IPS DF 4.7 (cell line): Measurements from ENCODE around the gene ABCA2.
"Not testable (repeated sequence)": the region's sequence is repeated elsewhere in the genome, so short reads cannot be mapped to it uniquely, and the experiment has no call there.

Source experiments
- DNase-seq: peaks from one replicate; pipeline ENCODE4 v3.0.0-alpha.2; 2013; ENCODE audit warnings: low spot score; ENCODE audit errors: extremely low read depth

Gene ABCA2

DNA sequence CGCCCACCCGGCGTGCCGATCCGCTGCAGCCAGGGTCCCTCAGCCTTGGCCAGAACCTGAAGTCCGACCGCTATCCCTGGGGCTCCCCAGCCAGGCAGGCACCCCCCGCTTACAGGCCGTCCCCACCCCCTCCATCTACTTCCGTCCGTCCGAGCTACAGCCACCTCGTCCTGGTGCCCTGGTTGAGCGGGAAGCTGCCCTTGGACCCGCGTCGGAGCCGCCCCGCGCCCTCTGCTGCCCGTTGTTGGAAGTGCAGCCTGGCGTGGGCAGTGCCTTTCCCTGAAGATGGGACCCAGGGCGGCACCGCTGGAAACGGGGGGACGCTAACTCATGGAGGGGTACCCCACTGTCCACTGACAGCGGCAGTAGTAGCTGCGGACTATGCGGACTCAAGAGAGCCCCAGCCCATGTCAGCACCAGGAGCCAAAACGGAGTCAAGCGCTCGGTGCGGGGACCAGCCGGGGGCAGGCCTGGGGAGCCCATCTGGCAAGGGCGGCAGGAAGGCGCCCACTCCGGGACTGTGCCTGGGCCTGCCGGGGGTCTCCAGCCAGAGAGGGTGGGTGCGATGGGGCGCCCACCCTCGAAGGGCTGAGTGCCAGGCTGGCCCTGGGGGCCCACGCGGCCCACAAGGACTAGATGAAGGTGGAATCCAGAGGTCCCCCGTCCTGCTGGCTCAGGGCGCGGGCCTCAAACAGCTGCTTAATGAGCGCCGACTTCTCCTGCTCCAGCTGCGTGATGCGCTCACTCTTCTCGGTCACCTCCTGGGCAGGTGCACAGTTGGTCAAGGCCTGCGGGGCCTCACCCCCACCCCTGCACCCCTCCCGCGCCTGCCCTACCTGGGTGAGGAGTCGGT, 36.2 kb upstream of the ABCA2 start:
- no peak for DNase-seq

DNA sequence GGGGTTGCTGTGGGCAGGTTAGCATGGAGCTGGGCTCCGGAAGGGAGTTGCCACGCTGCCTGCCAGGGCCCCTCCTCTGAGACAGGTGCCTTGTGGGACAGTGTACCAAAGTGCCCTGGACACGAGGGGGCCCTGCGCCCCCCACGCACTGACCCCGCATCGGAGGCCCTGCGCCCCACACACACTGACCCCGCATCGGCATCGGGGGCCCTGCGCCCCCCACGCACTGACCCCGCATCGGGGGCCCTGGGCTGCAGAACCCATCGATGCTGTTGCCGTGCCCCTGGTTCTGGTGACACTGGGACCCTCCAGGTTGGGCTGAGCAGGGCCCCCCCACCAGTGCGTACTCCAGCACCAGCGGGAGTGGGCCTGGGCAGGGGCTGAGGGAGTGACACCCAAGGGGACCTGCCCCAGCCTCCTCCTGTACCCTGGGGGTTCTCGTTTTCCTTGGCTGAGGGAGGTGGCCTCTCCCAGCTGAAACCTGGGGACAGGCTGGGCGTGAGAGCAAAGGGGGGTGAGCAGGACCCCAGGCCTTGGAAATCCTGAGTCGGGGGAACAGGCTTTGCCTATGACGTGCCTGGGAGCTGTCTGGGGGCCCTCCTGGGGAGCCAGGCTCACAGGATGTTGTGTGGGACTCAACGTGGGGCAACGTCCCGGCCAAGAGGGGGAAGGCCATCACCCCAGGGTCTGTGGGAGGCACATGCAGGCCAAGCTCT, 35.4 kb upstream of the ABCA2 start:
- DNase-seq, result no peak

DNA sequence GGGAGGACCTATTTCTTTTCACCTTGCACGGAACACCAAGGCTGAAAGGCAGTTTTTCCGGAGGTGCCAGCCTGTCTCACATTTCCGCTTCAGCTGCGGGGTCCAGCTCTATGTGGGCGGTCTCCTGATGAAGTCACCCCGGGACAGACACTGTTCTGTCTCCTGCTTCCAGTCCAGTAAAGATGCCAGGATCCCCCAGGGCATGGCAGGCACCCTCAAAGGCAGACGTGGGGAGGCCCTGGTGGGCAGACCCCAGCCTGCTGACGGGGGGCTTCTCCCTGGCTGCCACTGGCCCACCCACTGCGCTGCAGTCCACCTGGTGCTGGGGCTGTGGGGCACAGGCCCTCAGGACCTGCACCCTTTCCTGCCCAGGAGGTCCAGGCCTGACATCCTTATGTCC, 34.8 kb upstream of the ABCA2 start:
- not testable (repeated sequence) for DNase-seq

DNA sequence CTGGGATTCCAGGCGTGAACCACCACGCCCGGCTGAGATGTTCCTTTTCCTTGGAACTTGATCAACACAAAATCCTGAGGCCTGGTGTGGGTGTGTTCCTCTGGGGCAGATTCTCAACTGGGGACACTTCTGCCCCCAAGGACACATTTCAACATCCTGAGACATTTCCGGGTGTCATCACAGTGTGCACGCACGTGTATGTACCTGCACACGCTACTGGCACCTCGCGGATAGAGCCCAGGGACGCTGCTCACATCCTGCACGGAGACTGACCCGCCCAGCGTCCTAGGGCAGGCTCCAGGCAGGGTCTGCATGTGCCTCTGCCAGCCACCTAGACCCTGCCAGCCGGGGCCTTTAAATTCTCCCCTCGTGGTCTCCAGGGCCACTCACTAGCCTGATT, 34.3 kb upstream of the ABCA2 start:
- no peak for DNase-seq

DNA sequence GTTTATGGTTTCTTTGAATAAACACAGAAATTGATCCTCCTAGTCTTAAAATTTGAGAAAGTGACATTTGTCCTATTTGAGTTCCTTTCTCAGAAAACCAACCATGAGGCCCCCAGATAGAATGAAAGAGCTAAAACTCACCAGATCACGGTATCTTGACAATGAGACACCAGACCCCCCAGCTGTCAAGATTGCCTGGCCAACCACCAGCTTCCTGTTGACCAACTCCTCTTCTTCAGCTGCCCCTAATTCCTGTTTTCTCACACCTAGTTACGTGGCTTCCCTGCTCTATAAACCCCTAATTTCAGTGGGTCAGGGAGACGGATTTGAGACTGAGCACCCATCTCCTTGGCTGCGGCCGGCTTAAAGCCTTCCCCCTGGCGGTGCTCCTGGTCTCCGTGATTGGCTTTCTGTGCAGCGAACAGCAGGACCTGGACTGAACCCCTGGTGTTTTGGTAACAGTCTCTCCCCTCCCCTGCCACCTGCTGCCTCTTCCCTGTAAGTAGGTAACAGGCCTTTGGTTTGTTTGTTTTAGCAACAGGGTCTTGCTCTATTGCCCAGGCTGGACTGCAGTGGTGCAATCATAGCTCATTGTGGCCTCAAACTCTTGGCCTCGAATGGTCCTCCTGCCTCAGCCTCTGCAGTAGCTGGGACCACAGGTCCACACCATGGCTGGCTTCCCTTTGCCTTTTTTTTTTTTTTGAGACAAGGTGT, 30.6 kb upstream of the ABCA2 start:
- no peak for DNase-seq

DNA sequence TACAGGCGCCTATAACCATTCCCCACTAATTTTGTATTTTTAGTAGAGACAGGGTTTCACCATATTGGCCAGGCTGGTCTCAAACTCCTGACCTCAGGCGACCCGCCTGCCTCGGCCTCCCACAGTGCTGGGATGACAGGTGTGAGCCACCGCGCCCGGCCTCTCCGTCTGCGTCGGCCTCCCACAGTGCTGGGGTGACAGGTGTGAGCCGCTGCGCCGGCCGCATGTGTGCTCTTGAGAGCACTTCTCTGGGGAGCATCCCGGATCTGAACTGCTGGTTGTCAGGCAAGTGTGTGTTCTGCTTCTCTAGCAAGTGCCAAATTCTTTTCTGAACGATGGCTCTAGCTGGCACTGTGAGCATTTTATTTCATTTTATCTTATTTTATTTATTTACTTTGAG, 29.5 kb upstream of the ABCA2 start:
- DNase-seq, result no peak

DNA sequence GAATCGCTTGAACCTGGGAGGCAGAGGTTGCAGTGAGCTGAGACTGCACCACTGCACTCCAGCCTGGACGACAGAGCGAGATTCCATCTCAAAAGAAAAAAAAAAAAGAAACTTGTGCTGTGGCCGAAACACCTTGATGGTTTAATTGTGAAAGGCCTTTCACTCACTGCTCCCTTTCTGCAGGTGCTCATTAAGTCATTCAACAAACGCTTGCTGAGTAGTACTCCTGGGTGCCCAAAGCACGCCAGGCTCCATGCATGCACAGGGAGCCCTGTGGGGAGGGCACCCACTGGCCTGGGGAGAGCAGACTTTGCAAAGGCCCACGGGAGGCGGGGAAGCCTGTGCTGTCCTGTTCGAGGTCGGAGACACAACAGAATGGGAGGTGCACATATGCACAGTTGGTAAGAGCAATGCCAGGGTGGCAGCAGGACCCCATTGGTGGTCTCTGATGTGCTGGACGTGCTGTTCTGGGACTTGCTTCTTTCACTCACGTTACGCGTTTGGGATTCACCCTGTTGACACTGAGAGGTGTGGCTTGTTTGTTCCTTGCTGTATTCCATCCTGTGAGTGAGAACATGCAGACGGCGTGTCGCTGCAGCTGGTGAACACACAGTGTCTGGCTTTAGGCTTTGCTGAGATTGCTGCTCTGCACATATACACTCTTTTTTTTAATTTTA, 28.8 kb upstream of the ABCA2 start:
- DNase-seq, result no peak

DNA sequence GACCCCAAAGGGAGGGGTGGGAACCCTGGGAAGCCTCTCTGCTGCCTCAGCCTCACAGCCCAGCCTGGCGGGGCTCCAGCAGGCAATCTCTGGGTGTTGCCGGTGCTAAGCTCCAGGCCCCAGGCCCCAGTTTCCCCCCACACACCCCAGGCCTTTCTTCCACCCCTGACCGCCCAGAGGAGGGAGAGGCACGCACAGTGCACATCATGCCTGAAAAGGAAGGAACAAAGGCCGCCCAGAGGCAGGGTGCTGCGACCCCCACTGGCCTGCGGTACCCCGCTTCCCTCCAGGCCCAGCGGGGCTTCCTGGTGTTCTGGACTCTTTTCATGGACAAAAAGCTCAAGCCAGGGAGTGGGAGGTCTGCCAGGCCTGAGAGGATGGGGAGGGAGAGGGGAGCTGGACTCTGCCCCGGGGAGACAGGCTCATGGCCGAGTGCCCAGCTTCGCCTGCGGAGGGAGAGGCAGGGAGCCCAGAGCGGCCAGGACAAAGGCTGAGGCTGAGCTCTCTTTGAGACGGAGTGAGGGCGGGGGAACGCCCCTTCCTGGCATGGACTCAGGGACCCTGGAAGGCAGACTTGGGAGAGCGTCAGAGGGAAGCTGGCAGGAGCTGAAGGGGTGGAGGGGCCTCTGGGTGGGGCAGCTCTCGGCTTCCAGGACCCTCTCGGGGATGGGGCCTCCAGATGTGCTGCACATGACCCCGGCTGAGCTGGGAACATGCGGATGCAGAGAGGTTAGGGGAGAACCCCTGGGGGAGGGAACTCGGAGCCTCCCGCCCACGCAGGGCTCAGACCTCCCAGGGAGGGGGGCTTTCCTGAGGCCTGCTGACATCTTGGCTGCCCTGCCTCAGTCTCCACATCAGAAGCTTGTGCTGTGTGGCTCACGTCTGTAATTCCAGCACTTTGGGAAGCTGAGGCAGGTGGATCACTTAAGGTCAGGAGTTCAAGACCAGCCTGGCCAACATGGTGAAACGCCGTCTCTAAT, 27.6 kb upstream of the ABCA2 start:
- DNase-seq, result no peak

DNA sequence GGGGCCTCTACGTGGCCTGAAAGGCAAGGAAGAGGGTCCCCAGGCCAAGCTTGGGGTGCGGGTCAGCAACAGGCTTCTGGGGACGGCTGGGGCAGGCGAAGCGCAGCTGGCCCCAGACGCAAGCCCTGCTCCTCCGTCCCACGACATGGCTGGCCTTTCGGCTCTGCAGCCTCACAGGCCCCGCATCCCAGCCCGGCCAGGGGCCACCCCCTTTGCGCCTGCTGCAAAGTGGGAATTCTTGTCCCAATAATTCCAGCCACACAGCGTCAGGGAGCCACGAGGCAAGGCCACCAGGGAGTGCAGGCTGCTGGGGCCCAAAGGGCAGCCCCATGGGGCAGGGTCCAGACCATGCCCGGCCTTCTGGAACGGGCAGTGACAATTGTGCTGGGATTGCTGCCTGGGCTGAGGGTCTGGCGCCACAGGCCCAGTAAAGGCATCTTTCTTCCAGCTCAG, 26.9 kb upstream of the ABCA2 start:
- DNase-seq, result no peak

DNA sequence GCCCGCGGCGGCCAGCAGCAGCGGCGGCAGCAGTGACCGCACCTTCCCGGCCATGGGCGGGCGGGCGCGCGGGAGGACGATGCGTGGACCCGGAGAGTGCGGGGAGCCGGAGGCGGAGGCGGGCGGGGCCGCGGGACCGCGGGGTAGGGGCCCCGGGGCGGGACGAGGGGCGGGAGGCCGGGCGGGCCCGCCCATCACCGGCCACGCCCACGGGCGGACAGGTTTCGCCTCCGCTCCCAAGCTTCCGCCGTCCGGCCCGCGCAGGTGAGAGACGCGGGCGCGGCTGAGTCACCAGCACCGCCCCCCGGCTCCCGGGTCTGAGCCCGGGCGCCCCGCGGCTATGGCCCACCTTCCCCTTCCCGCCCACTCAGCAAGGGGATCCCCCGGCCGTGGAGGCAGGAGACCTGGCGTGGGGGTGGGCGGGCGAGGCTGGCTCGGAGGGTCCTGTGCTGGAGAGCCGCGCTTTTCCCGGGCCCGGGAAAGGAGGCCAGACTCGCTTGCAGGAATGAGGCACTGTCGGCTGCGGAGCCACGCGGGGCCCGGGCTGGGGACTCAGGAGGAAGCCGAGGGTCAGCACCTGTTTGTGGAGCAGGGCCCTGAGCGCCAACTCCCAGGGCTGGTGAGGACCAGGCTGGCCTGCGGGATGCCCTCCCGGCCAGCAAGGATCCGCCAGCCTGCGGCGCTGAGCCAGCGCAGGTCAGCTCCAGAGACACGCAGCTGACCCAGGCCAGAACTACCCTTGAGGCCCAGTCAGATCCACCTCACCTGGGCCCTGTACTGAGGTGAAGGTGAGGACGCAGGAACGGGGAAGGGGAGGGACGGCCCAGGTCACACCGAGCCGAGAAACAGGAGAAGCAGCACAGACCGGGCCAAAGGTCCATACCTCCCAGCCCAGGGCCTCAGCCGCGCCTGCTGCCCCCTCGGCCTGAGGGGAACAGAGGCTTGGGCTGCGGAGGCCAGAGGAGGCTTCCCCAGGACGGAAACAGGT, 26.2 kb upstream of the ABCA2 start, which contains the start of gene ENTPD2:
ENTPD2 (minus strand) TSS at position 118 of the 988 bp plus-strand sequence; CDS start at position 54, 64 bp downstream.
- no peak for DNase-seq

DNA sequence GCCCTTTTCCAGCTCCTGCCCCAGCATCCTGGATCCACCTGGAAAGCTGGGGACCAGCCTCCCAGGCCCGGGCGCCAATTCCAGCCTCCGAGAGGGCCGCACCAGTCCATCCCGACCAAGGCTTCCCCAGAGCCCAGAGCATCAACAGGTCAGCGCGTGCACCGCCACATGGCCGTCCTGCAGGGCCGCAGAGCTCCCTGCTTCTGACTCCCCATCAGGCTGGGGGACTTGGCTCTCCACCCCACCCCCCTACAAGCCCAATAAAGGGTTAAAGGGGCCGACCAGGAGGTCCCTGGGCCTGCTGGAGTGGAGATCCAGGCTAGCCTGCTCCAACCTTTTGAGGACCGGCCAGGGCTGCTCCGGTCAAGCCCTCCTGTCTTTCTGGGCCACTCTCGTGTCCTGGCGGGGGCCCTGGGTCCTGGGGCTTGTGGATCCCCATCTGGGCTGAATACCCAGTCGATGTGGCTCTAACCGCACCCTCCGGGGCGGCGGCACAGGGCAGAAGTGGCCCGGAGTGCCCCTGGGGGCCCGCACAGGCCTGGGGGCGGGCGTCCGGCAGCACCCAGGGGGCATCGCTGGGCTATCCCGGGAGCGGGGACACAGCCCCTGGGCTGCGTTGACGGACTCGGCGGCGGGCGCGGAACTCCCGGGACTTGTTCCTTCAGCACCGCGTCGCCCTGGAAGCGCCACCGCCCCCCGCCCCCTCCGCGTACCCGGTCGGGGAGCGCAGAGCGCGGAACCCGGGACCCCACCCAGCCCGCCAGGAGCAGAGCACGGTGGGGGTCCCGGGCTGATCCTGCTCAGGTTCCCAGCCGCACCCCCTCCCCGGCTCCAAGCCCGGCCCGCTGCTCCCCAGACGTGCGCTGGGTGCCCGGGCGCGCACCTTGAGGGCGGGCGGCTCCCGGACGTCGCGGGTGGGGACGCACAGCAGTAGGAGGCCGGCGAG, 25.2 kb upstream of the ABCA2 start:
- DNase-seq, result no peak

DNA sequence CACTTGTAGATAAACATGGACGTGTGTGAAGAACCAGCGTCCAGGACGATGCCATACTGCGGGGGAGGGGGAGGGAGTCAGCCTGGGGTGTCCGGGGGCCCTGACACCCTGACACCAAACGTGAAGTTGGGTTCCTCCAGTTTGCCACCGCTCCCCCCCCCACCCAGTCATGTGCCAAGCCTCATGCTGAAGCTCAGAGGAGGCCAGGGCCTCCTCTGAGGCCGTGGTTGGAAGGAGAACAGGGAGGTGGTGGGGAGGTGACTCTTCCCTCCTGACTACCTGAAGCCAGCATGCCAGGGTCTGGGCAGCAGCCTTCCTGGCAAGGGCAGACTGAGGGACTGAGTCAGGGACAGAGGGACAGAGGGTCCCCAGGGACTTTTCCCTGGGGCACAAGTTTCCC, 24.3 kb upstream of the ABCA2 start:
- no peak for DNase-seq

DNA sequence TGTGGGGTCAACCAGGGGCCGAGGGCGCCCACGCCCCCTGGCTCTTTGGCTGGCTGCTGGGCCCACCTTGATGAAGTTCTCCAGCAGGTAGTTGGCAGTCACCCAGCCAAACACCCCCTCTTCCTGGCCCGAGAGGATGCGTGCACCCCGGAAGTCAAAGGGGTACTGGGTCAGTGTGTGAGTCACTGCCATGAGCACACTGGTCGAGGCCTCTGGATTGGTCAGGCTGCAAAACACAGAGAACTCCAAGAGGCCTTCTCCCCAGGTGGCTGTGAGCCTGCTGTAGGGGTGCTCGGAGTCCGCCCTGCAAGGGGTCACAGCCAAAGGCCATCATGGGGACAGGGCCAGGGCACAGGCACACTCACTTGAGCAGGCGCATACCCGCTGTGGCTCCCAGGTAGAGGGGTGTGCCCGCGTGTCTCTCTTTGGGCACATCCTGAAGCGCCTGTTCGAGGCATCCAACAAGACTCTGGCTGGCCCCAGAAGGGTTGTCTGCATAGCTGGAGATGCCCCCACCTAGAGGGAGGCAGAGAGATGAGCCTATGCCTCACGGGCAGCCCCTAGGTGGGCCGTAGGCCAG, 23.2 kb upstream of the ABCA2 start:
- no peak for DNase-seq

DNA sequence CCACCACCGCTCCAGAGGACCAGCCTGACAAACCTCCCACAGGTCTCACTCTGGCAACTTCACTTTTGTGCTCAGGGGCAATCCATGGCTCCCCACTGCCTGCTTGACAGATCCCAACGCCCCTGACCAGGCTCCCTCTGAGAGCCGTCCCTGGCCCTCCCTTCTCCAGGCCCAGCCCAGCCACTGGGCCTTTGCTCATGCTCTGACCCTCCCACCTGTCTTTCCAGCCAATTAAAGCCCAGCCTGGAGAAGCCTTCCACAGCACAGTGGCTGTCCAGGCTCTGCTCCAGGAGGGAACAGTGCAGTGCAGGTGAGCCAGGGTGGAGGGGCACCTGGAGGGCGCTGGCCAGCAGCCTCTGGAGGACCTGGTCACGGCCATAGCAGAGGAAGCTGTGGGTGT, 22.5 kb upstream of the ABCA2 start:
- no peak for DNase-seq

DNA sequence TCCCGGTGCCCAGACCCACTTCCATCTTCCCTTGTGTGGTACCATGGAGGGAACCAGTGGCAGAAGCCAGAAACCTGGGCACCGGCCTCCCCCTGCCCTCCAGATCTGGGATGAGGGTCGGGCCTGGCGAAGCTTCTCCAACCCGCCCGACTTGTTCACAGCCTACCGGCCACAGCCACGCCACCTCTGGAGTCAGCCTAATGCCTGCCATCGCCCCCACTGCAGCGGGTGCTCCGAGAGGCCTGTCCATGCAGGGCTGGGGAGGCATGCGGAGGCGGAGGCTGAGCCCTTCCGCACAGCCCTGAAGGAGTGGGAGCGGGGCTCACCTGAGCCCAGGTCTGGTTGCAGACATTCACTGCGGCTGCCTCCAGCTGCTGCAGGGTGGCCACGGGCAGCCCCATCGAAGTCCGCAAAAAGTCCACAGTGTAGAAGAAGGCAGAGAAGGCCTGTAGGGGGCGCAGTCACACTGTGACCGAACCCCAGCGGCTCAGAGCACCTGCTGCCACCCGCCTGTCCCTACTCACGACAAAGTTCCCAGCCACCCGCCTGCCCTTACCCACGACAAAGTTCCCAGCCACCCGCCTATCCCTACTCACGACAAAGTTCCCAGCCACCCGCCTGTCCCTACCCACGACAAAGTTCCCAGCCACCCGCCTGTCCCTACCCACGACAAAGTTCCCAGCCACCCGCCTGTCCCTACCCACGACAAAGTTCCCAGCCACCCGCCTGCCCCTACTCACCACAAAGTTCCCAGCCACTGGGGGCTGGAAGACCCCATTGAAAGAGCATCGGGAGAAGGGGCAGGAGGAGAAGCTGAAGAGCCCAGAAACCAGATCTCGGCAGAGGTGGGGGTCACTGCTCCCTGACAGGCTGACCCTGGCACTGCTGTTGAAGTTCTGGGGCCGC, 21.8 kb upstream of the ABCA2 start:
- DNase-seq, result no peak
